ENCODE measurements around the gene CCNJ. TPM values are rescaled to one million over a fixed set of nuclear protein-coding genes. Genes with fewer than 3 reads are reported as not detected.

Gene CCNJ
- total RNA-seq, 1 experiment from 2014 or later: 15.2 TPM

GRCh38 chr10:96072674-96073073 is 29.3 kb downstream of the CCNJ start:
- BruUV-seq (replicated peaks): no TSS peak
- ChIA-PET CTCF (no interaction called here), POLR2A (no interaction called here)
- in situ Hi-C loops (cut with HindIII; ENCODE audit: low pct_unique_long_range_greater_than_20kb, low sequenced_read_pairs): no loop called here
- ATAC-seq (no peak), DNase-seq (ENCODE audit: low read depth, low spot score) (no peak)
- Histone ChIP-seq H3K4me1 (ENCODE audit: control insufficient read depth, insufficient read depth, low read length) (no peaks in the 10 kb centered on the region), H3K4me3 (ENCODE audit: low read depth in 2 of 2, low read length in 2 of 2) (no peak overlapping the region), H3K27me3 (ENCODE audit: control insufficient read depth, insufficient read depth, low read length) (no peaks in the 10 kb centered on the region), H3K27ac (ENCODE audit: low read length) (no peak overlapping the region), H3K36me3 (ENCODE audit: control insufficient read depth, insufficient read depth, low read length) (no peaks in the 10 kb centered on the region), H3K9me3 (ENCODE audit: control insufficient read depth, insufficient read depth, low read depth, low read length) (no peaks in the 10 kb centered on the region)
- TF ChIP-seq TCF7L2 (IDR thresholded peaks at IDR 0.05; ENCODE audit: low read depth, low read length) (no peak), CTCF (IDR thresholded peaks at IDR 0.05) (no peak), SIN3A (IDR thresholded peaks at IDR 0.05; ENCODE audit: borderline replicate concordance, insufficient read depth, low read depth, low read length) (no peak), POLR2AphosphoS5 (IDR thresholded peaks at IDR 0.05; ENCODE audit: low read depth, low read length) (no peak)
- TF ChIP-seq, protein P1, sequence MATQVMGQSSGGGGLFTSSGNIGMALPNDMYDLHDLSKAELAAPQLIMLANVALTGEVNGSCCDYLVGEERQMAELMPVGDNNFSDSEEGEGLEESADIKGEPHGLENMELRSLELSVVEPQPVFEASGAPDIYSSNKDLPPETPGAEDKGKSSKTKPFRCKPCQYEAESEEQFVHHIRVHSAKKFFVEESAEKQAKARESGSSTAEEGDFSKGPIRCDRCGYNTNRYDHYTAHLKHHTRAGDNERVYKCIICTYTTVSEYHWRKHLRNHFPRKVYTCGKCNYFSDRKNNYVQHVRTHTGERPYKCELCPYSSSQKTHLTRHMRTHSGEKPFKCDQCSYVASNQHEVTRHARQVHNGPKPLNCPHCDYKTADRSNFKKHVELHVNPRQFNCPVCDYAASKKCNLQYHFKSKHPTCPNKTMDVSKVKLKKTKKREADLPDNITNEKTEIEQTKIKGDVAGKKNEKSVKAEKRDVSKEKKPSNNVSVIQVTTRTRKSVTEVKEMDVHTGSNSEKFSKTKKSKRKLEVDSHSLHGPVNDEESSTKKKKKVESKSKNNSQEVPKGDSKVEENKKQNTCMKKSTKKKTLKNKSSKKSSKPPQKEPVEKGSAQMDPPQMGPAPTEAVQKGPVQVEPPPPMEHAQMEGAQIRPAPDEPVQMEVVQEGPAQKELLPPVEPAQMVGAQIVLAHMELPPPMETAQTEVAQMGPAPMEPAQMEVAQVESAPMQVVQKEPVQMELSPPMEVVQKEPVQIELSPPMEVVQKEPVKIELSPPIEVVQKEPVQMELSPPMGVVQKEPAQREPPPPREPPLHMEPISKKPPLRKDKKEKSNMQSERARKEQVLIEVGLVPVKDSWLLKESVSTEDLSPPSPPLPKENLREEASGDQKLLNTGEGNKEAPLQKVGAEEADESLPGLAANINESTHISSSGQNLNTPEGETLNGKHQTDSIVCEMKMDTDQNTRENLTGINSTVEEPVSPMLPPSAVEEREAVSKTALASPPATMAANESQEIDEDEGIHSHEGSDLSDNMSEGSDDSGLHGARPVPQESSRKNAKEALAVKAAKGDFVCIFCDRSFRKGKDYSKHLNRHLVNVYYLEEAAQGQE (IDR thresholded peaks at IDR 0.05; ENCODE audit: insufficient read depth in 1 of 2, low read depth in 2 of 2, low read length in 1 of 2): no peak
- intact Hi-C loops (cut with micrococcal nuclease; ENCODE audit: unreplicated experiment): no loop called here

DNA sequence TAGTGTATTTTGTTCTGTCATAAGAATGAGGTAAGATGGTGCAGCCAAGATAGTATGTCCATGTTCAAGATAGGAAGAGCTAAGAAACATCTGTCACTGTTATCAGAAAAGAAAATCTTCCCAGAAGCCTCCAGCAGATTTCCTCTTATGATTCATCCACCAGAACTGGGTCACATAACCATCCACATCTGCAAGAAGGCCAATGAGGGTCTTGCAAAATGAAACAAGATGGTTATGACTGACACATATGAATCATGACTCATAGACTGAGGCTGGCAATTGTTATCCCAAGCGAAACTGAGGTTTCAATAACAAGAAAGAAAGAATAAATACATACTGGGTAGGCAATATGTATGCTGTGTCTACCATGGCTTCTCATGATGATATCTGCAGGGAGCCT is 30.3 kb downstream of the CCNJ start:
- in situ Hi-C loops (cut with HindIII; ENCODE audit: low pct_unique_long_range_greater_than_20kb, low sequenced_read_pairs): no loop called here
- H3K36me3 ChIP-seq (ENCODE audit: control insufficient read depth, insufficient read depth, low read length): no peaks in the 10 kb centered on the region
- H3K9me3 ChIP-seq (ENCODE audit: control insufficient read depth, insufficient read depth, low read depth, low read length): no peaks in the 10 kb centered on the region
- no peak overlapping the region for H3K4me3 ChIP-seq (ENCODE audit: low read depth in 2 of 2, low read length in 2 of 2)
- no peak for TF ChIP-seq POLR2AphosphoS5 (IDR thresholded peaks at IDR 0.05; ENCODE audit: low read depth, low read length)
- no peak for TF ChIP-seq CTCF (IDR thresholded peaks at IDR 0.05)
- TF ChIP-seq TCF7L2 (IDR thresholded peaks at IDR 0.05; ENCODE audit: low read depth, low read length): no peak
- TF ChIP-seq, protein P1 (IDR thresholded peaks at IDR 0.05; ENCODE audit: insufficient read depth in 1 of 2, low read depth in 2 of 2, low read length in 1 of 2): no peak
- TF ChIP-seq SIN3A (IDR thresholded peaks at IDR 0.05; ENCODE audit: borderline replicate concordance, insufficient read depth, low read depth, low read length): no peak
- no TSS peak for BruUV-seq (replicated peaks)
- H3K27me3 ChIP-seq (ENCODE audit: control insufficient read depth, insufficient read depth, low read length): no peaks in the 10 kb centered on the region
- POLR2A ChIA-PET: no interaction called here
- H3K27ac ChIP-seq (ENCODE audit: low read length): no peak overlapping the region
- intact Hi-C loops (cut with micrococcal nuclease; ENCODE audit: unreplicated experiment): no loop called here
- DNase-seq (ENCODE audit: low read depth, low spot score): no peak
- no peaks in the 10 kb centered on the region for H3K4me1 ChIP-seq (ENCODE audit: control insufficient read depth, insufficient read depth, low read length)
- ATAC-seq: no peak
- CTCF ChIA-PET: no interaction called here

All from Panc1 (cell line).